HG02884 (cell line): ENCODE results near the gene ACSF3.

Source experiments
- ATAC-seq: cut with Tn5 transposase; IDR thresholded peaks from one replicate; pipeline ENCODE4 v1.9.1; 2021; ENCODE audit warnings: mild to moderate bottlenecking, moderate library complexity; ENCODE audit not compliant: unreplicated experiment

The ACSF3 gene

DNA sequence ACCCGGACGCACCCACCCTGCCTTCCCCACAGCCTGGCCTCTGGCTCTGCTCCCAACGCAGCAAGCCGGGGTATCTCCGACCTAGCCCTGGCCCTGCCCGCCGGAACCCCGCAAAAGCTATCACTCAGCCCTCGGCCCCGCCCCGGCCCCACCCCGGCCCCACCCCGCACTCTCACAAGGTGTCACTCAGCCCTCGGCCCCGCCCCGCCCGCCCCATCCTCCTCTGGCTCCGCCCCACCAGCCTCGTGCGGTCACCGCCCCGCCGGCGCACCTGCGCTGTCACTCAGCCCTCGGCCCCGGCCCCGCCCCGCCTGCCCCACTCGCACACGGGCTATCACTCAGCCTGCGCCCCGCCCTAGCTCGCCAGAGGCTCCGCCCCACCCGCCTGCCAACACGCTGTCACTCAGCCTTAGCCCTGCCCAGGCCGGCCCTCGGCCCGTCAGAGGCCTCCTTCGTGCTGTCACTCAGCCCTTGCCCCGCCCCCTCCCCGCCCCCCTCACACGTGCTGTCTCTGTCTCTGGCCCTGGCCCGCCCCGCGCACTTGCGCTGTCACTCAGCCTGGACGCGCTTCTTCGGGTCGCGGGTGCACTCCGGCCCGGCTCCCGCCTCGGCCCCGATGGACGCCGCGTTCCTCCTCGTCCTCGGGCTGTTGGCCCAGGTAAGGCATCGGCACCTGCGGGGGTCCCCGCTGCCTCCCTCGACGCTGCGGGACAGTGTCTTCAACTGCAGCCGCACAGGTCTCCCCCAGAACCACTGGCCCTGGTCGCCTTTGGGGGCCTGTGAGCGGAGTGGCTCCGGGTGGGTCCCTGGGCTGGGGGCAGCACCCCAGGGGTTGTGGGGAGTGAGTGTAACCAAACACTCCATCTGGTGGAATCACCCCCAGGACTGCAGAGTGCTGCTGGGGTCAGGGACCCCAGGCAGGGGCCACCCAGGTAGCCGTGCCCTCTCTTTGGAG, 77.8 kb downstream of the ACSF3 start, which contains the start of gene CDH15:
Gene CDH15 (plus strand): TSS at position 533 of the 955 bp plus-strand sequence. CDS start 84 bp downstream, at position 617.
- ATAC-seq: peak; percentile 85

- ATAC-seq: no peak
Observed at GRCh38 chr16:89172171-89172527, 78.5 kb downstream of the ACSF3 start.

GRCh38 chr16:89172528-89173173, 79.0 kb downstream of the ACSF3 start:
- ATAC-seq: no peak

DNA sequence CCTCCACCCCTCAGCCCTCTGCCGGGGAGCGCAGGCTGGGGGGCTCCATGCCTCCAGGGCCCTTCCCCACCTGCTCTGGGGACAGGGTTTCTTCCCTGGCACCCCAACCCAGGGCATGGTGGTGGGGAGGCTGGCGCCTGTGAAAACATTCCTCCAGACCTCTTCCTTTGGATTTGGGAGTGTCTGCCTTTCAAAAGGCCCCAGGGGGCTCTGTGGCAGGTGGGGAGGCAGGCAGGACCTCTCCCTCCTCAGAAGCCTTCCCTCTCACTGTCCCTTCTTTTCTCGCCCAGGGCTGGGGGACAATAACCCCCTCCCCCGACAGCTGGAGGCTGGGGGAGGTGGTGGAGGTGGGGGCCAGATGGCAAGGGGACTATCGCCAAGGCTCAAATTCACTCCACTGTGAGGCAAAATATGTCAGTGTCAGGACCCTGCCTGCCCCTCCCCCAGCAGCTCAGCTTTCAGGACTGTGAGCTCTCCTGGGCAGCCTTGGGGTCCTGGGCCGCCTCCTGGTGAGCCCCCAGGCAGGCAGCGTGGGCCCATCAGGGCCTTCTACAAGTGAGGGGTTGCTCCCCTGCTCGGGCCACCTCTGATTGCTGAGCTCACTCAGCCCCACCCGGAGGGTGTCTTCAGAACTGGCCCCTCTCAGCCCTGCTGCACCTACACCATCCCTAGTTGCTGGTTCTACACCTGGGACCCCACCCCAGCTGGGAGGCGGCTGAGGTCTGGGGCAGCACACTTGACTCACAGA, 79.7 kb downstream of the ACSF3 start:
- ATAC-seq: no peak

DNA sequence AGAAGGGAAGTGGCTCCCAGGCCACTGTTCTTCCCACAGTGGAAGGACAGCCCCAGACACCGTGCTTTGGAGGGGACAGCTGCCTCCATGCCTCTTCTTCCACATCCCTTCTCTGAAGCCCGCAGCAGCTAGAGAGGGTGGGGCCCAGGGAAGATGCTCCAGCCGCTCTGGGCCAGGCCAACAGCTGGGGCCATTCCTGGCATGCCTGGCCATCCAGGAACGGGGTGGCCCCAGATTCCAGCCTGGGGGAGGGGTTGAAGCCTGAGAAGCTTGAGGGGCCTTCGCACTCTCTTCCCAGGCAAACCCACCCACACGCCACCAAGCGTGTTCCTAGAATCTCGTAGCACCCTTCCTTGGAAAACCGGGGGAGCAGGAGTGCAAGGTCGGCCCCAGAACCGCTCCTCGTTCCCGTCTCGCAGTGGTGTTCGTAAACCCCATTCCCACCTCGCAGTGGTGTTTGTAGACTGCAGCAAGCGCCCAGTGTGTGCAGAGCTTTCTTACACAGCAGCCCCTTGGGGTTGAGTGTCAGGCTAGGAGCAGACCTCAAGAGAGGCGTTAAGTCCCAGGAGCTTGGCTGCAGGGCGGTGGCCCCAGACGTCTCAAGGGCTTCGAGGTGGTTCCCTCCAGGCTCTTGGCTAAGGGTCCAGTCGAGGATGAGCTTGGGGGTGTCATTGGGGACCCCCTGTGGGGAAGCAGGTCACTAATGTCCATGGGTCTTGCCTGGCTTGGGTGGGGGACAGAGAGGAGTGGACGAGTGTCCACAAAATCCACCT, 80.6 kb downstream of the ACSF3 start:
- ATAC-seq: no peak

- ATAC-seq: no peak
Observed at GRCh38 chr16:89174877-89175276, 81.2 kb downstream of the ACSF3 start.

- no peak for ATAC-seq
Observed at GRCh38 chr16:89175280-89176146, 81.9 kb downstream of the ACSF3 start.

DNA sequence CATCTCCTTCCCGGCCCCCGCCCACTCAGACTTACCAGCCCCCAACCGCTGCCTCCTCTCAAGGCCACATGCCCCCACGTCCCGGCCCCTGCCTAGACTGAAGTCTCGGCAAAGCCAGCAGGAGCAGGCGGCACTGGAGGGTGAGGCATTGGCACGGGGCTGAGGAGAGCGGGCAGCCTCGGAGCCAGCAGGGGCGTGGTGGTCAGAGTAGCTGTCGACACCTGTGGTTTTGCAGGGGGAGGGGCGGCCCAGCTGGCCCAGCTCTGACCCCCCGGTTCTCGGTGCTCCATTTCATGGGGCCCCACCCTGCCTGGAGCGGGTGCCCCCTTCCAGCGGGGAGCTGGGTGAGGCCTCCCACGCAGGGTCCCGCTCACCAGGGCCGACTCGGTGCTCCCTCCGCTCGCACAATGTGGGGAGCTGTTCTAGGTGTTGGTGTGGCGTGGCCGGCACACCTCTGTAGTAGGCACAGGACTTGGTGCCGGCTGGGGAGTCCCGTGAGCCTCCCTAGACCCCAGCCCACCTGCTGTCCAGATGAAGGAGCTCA, 82.6 kb downstream of the ACSF3 start:
- ATAC-seq: no peak

- no peak for ATAC-seq
Observed at GRCh38 chr16:89176717-89177116, 83.1 kb downstream of the ACSF3 start.

DNA sequence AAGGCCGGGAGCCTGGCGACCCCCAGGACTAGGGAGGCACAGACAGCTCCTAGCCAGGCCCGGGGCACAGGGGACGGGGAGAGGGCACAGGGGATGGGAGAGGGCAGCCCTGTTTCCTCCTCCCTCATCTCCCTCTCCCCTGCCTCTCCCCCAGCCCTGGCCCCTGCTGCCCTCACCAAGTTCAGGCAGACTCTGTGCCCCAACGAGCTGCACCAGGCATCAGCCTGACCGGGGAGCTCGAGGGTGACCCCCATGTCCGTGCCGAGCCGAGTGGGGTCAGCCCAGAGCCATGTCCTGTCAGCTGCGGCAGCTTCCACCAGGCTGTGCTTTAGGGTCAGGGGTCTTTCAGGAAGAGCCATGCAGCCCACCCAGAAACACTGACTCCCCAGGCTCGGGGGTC, 83.8 kb downstream of the ACSF3 start:
- ATAC-seq: no peak

DNA sequence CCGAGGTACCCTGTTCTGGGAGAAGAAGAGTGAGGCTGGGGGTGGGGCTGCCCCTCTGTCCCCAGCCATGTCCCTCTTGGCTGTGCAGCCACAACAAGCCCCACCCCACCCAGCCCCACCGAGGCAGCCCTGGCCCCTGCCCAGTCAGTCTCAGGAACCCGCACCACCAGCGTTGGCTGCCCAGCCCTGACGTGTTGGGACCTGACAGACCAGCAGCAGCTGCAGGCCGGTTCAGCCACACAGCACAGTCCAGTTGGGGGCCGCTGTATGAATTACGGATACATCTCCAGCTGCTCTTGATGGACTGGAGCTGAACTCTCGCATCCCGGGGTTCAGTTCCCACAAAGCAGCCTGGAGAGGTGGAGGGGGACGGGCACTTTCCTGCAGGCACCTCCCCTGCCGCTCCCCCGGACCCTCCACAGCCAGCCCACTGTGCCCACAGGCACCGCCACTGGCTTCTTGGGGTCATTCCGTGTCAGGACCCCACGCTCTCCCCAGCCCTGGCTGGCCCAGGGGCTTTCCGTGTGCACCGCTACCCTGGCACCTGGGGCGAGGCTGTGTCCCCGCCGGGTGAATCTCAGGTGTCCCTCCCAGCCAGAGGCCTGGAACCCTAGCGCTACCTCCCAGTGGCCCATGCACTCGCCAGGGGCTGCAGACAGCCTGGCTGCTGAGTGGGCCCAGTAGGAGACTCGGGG, 84.9 kb downstream of the ACSF3 start:
- ATAC-seq: no peak

DNA sequence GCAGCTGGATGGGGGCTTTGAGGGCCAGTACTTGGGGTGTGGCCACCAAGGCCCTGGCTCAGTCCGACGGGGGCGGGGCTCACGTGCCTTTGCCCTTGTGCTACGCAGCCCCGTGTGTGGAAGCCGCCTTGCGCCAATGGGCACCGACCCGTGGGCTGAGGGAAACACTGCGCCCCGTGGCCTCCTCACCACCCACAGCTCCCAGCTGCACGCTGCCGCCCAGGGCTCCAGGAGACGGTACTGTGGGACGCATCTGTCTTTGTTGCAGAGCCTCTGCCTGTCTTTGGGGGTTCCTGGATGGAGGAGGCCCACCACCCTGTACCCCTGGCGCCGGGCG, 85.5 kb downstream of the ACSF3 start:
- ATAC-seq: no peak

DNA sequence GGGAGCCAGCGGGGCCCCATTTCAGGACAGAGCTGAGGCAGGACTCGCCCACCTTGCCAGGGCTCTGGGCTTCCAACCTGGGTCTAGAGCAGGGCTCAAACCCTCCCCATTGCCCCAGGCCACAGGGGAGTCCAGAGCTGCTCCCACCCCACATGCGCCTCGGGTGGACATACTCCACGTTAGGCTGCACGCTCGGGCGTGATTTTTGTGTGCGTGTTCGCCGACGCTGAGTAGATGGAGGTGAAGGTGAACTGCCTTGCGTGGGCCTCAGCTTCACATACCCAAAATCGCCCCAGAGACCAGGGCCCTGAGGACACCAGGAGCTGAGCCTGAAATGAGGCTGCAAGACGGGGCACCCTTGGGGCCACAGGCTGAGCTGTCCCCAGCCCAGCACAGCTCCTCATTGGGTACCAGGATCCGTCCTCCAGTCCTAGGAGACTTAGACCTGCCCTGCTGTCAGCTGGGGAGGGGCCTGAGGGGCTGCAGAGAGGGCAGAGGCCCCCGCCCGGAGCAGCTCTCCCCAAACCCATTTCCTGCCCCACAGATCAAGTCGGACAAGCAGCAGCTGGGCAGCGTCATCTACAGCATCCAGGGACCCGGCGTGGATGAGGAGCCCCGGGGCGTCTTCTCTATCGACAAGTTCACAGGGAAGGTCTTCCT, 86.1 kb downstream of the ACSF3 start:
- no peak for ATAC-seq

- ATAC-seq: no peak
Observed at GRCh38 chr16:89183463-89183862, 89.8 kb downstream of the ACSF3 start.

- no peak for ATAC-seq
Observed at GRCh38 chr16:89183975-89184676, 90.5 kb downstream of the ACSF3 start.

DNA sequence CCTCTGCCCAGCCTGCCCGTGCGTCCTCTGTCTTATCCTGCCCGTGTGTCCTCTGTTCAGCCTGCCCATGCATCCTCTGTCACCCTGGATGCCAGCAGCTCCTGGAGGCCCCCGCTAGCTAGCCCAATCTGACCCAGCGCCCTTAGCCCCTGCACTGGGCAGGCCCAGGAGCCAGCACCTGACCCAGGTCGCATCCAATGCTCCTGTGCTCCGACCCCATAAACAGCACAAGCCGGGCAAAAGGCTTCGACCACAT, 91.0 kb downstream of the ACSF3 start:
- ATAC-seq: no peak

DNA sequence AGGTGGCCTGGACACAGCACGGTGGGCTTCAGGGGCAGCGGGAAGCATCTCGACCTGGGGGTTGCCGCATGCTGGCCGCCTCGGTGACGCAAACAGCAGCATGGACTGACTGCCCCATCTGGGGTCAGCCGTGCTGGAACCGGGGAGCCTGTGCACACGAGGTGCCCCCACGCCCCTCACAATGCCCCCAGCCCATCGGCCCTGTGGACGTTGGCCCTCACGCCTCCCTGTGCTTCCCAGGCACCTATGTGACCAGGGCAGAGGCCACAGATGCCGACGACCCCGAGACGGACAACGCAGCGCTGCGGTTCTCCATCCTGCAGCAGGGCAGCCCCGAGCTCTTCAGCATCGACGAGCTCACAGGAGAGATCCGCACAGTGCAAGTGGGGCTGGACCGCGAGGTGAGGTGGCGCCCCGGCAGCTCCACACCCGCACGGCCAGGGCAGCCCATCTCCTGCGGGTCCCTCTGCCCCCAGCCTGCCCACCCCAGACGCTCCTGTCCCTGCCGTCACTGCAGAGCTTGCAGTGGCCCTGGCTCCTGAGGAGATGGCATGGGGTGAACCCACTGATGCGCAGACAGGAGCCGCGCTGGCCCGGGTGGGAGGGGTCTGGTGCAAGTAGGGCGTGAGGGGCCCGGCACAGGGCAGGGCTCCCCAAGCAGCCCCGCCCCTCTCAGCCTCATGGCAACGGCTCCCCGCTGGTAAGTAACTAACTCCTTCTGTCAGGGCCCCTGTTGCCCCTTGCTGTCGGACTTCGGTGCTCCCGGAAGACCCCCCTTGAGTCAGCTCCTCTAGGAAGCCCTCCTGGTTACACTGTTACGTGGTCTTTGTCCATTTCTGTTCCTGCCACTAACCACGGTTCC, 91.5 kb downstream of the ACSF3 start:
- ATAC-seq: no peak
